ENCODE measurements around the gene HOXC10.

- TF ChIP-seq CTCF (IDR thresholded peaks at IDR 0.05) (no peak), POLR2A (IDR thresholded peaks at IDR 0.05) (no peak)
Measured at GRCh38 chr12:54016478-54016964, 31.6 kb downstream of the HOXC10 start.
